NCI-H2107 (cell line): Measurements from ENCODE around the gene TMEM94.

Experiments used
- DNase-seq: peaks from one replicate; lab custom pipeline; 2025; lab: John Stamatoyannopoulos, UW

The TMEM94 gene

GRCh38 chr17:75498039-75498725 is 41.7 kb downstream of the TMEM94 start:
- DNase-seq = no peak

DNA sequence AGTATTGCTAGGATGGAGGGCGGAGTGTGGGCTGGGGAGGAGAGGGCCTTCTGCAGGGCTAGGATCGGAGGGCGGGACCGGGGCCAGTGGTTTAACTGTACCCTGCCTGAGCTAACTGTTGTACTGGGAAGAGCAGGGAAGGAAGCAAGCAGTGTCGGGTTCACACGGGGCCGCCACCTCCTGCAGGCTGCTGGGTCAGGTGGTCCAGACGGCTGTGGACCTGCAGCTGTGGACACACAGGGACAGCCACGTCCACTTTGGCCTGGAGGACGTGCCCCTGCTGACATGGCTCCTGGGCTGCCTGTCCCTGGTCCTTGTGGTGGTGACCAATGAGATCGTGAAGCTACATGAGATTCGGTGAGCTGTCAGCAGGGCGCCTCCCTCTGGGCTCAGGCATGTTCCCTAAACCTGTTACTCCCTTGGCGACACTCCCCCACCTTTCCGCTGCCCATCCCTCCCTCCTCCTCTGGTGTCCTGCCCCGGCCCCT is 42.3 kb downstream of the TMEM94 start:
- DNase-seq = no peak

DNA sequence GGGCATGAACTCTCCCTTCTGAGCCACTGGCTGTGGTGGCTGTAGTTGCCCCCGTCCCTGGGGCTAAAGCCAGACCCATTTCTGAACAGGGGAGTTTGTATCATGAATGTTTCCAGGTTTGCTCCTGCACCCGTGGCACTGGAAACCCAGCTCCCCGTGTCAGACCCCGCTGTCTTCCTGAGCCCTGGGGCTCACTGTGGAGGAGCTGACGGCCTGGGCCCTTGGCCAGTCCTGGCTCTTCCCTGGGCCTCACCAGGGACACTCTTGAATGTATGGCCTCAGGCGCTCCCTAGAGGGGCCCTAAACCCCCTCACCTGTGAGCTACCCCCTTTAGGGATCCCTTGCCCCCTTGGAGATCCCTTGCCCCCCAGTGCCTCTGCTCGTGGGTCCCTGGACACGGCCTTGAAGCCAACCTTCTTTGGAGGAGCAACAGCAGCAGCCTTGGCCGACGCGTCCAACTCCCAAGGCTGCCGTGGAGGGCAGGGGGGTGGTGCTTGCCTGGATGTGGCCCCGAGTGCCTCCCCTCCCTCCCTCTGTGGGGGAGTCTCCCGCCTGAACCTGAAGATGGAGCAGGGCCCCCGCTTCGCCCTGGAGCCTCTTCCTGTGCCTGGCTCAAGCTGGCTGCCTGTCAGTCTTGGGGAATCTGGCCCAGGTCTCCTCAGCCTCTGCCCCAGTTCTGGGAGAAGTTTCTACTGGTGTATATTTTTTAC is 43.0 kb downstream of the TMEM94 start:
- DNase-seq = no peak

DNA sequence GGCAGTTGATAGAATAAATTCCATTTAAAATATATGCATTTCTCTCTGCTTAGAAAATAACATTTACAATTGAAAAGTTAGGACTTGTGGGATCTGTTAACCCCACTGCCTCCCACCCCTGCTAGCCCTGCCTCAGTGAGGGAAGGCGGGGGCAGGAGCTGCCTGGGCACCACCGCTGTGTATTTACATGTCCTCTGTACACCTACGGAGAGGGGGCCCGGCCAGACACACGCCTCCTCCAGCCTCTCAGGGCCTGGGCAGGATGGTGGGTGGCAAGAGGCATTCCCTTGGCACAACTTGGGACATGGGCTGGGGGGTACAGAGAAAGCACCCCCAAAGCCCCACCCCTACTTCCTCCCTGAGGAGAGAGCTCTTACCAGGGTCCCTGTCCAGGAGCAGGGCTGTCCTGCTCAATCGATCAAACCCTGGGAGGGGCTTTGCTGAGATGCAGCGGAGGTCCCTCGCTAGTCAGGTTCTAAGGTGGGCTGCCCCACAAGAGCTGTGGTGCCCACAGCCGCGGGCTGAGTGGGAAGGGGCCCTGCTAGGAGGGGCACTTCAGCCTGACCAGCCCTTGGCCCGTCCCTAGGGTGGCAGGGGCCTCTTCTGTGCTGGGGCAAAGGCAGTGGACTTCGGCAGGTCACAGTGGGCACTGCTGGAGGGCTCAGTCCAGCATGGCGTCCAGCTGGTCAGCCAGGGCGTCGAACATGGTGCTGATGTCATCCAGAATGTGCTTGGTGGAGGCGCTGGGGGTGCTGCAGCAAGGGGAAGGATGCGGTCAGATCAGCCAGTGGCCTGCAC is 44.2 kb downstream of the TMEM94 start:
- no peak for DNase-seq

DNA sequence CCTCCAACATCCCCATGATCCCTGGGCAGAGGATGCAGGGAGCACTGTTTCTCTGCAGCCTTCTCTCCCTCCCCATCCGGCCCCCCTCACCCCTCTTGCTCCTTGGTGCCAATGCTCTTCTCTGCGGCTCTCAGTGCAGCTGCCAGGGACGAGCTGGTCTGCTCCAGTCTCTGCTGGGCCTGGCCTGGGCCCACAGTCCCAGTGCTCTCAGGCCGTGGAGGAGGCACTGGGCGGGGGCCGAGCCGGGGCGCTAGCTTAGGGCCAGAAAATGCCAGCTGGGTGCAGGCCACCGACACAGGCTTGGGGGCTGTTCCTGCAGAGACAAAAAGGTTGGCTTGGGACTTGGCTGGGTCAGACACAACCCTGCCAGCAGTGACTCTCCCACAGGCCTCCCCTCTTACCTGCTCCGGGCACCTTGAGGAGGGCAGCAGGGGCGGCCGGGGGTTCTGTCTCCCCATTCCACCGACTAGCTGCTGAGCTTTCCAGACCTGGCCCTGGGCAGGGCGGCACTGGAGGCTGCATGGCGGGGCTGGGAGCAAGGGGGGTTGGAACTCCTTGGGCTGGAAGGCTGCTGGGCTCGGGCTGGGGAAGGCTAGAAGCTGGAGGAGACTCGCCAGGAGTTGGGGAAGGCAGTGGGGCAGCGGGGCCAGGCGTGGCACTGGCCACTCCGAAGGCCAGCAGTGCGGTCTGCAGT is 45.1 kb downstream of the TMEM94 start:
- no peak for DNase-seq

DNA sequence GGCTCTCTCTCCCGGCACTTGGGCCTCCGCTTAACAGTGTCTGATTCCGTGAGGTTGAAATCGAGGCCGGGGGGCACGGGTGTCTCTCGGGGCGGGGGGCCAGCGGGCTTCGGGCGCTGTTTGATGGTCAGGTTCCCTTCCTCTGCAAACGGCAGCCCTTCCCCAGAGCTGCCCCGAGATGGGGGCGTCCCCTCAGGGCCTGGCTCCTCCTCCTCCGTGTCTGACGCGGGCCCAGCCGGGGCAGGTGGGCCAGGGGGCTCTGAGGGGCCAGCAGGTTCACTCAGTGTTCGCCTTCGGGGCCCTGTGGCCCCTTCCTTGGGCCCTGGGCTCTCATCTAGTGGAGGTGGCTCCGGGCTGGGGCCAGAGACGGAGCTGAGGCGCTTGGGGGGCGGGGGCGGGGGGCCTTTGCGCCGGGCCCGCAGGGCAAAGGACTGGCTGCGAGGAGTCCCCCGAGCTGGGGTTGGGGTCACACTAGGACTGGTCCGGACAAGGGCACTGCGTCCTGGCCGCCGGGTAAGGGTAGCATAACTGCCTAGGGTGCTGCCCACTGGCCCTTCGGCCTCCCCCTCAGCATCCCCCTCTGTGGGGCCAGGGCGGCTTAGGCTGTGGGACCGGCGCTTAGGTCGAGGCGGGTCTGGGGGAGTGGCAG is 45.8 kb downstream of the TMEM94 start:
- no peak for DNase-seq

DNA sequence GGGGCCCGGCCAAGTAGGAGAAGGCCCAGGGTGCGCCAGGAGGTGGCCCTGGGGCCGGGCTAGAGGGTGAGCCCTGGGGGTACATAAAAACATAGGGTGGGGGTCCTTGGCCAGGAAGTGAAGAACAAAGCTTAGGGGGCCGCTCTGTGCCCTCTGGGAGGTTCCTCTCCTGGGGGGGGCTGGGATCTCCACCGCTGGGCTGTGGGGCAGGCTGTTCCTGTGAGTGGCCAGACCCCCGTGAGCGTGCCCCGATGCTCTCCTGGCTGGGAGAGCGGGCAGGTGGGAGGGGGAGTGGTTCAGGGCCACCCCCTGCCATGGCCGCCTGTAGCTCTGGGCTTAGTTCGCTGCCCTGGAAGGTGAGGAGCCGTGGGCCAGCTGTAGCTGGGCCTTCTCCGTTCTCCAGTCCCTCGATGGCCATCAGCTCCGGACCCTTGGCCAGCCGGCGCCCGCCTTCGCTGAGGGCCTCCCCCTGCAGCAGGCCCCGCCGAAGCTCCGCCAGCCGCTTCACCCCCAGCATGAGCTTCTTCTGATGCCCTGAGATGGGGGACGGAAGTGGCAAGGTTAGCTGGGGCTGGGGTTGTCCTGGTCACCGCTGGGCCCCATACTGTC is 46.4 kb downstream of the TMEM94 start:
- no peak for DNase-seq

DNA sequence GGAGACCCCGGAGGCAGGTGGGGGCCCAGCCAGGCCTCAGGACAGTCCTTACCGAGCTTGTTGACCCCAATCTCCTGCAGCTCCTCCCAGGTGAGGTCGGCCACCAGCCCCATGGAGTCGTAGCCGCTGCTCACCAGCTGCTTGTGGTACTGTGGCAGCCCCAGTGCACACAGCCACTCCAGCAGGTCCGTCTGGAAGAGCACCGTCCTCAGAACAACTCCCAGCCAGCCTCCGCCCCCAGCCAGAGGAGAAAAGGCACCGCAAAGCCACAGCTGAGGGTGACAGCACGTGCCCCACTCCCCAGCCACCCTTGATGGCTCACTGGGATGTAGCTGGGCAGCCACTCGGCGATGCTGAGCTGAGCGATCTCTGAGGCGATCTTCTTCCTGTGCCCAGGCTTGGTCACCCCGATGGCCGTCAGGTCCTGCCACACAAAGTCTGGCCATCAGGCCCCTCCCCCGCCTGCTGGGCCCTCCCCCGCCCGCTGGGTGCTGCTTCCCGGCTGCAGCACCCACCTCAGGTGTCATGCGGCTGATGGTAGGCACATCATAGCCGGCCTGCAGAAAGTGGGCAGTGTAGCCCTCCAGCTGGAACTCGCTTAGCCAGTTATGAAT is 47.0 kb downstream of the TMEM94 start:
- DNase-seq = no peak

DNA sequence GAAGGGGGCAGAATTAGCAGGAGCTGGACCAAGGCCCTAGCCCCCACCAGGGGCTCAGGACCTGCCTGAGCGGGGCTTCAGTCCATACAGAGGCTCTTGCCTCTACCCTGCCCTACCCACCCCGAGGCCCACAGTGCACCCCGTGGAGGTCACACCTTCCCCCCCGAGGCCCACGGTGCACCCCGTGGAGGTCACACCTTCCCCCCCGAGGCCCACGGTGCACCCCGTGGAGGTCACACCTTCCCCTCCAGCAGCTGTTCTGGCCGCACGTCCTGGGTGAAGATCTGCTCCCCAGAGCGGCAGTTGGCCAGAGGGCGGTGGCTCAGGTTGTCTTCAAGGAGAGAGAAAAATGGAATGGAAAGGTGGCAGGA is 47.5 kb downstream of the TMEM94 start:
- DNase-seq = no peak

DNA sequence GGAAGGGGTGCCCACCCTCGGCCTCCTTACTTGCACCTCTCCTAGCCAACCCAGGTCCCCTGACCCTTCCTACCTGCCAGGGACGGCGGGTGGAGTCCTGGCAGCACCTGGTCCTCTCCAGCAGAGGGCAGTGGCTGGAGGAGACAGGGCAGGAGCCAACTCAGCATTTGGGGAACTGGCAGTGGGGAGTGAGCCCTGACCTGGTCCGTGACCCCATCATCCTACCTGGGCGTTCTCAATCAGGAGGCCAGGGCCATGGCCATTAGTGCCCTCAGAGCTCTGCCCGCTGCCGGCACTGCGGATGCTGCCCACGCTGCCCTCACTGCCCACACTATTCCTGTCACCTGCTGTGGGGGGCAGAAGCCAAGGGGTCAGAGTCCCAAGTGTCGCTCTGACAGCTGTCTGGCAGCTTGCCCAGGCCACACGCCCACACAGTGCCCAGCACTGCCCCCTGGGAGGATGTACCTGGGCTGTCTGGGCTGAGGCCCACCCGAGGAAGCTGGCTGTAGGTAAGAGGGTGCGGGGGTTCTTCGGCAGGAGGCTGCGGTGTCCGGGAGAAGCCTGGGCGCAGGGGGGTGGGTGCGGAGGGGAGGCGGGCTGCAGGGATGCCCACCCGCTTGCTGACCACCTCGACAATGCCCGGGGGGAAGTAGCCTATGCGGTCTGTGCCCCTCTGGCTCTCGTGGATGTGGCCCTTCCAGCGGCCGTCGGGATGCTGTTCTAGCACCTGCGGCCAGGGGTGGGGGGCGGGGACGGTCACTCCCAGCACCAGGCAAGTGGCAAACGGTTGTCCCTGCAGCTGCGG is 48.1 kb downstream of the TMEM94 start:
- DNase-seq = no peak

- no peak for DNase-seq
Measured at GRCh38 chr17:75505152-75505409, 48.6 kb downstream of the TMEM94 start.

GRCh38 chr17:75505640-75506039 is 49.2 kb downstream of the TMEM94 start:
- no peak for DNase-seq

DNA sequence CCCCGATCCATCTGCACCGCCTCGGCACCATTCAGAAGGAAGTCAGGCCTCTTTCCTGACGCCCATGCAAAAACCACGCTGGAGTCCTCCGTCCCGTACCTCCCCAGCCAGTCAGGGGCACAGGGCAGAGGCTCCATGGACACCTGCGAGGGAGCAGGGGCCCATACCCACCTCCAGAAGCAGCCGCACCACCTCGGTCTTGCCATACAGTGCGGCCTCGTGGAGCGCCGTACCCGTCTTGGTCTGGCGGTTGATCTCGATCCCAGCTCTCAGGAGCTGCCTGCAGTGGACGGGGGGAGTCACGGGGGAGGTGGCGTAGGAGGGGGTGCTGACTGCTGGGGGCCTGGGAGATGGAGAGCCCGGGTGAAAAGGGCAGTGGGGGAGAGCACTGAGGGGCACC is 49.7 kb downstream of the TMEM94 start:
- no peak for DNase-seq

GRCh38 chr17:75506888-75507287 is 50.5 kb downstream of the TMEM94 start:
- no peak for DNase-seq

GRCh38 chr17:75507733-75508719 is 51.6 kb downstream of the TMEM94 start:
- no peak for DNase-seq

DNA sequence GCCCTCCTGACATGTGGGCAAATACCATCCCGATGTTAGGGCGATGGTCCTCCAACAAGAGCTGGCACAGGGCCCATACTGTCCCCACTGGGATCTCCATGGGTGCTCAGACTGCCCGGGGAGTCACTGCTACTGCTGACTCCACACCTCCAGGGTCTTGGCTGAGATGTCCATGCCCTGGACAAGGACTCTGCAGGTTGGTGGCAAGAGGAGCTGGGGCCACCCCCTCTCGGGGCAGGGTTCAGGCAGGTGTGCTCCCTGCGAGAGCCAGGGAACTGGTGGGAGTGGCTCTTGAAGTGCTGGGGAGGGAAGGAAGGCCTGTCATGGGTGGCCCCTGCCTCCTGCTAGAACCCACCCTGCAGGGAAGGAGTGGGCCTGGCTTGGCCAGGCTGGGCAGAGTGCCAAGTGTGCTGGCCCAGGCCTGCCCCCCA is 52.5 kb downstream of the TMEM94 start:
- DNase-seq = no peak

GRCh38 chr17:75509528-75510258 is 53.3 kb downstream of the TMEM94 start:
- DNase-seq = no peak

GRCh38 chr17:75511270-75511609 is 54.8 kb downstream of the TMEM94 start:
- no peak for DNase-seq
